HL-60 (cell line): ENCODE results near the gene ATP10A.

Experiments
- GABPA ChIP-seq: IDR thresholded peaks from 2 replicates; pipeline ENCODE4 v1.6.1; 2012; ENCODE audit warnings: low read depth
- POLR2AphosphoS5 ChIP-seq: IDR thresholded peaks from 2 replicates; pipeline ENCODE4 v1.6.1; 2012; ENCODE audit warnings: low read depth
- TF ChIP-seq, protein P1 (sequence below): IDR thresholded peaks from one replicate; pipeline ENCODE4 v1.5.1; 2011; ENCODE audit warnings: low read length, control low read depth, inconsistent platforms; ENCODE audit not compliant: insufficient read depth
- TF ChIP-seq, protein P2 (sequence below): IDR thresholded peaks from 2 replicates; pipeline ENCODE4 v1.6.1; 2012; ENCODE audit warnings: low read depth; ENCODE audit not compliant: insufficient replicate concordance

GRCh38 chr15:25663515-25663914, 199.6 kb downstream of the ATP10A start:
- TF ChIP-seq POLR2AphosphoS5 (no peak), GABPA (no peak)
- TF ChIP-seq, protein P1, sequence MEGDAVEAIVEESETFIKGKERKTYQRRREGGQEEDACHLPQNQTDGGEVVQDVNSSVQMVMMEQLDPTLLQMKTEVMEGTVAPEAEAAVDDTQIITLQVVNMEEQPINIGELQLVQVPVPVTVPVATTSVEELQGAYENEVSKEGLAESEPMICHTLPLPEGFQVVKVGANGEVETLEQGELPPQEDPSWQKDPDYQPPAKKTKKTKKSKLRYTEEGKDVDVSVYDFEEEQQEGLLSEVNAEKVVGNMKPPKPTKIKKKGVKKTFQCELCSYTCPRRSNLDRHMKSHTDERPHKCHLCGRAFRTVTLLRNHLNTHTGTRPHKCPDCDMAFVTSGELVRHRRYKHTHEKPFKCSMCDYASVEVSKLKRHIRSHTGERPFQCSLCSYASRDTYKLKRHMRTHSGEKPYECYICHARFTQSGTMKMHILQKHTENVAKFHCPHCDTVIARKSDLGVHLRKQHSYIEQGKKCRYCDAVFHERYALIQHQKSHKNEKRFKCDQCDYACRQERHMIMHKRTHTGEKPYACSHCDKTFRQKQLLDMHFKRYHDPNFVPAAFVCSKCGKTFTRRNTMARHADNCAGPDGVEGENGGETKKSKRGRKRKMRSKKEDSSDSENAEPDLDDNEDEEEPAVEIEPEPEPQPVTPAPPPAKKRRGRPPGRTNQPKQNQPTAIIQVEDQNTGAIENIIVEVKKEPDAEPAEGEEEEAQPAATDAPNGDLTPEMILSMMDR, result no peak
- TF ChIP-seq, protein P2, sequence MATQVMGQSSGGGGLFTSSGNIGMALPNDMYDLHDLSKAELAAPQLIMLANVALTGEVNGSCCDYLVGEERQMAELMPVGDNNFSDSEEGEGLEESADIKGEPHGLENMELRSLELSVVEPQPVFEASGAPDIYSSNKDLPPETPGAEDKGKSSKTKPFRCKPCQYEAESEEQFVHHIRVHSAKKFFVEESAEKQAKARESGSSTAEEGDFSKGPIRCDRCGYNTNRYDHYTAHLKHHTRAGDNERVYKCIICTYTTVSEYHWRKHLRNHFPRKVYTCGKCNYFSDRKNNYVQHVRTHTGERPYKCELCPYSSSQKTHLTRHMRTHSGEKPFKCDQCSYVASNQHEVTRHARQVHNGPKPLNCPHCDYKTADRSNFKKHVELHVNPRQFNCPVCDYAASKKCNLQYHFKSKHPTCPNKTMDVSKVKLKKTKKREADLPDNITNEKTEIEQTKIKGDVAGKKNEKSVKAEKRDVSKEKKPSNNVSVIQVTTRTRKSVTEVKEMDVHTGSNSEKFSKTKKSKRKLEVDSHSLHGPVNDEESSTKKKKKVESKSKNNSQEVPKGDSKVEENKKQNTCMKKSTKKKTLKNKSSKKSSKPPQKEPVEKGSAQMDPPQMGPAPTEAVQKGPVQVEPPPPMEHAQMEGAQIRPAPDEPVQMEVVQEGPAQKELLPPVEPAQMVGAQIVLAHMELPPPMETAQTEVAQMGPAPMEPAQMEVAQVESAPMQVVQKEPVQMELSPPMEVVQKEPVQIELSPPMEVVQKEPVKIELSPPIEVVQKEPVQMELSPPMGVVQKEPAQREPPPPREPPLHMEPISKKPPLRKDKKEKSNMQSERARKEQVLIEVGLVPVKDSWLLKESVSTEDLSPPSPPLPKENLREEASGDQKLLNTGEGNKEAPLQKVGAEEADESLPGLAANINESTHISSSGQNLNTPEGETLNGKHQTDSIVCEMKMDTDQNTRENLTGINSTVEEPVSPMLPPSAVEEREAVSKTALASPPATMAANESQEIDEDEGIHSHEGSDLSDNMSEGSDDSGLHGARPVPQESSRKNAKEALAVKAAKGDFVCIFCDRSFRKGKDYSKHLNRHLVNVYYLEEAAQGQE, result no peak
